ENCODE results near the gene KCNQ1. TPM values are rescaled to one million over a fixed set of nuclear protein-coding genes. Genes with fewer than 3 reads are reported as not detected.

Gene KCNQ1
- total RNA-seq, 1 experiment from 2014 or later: 1.0 TPM

DNA sequence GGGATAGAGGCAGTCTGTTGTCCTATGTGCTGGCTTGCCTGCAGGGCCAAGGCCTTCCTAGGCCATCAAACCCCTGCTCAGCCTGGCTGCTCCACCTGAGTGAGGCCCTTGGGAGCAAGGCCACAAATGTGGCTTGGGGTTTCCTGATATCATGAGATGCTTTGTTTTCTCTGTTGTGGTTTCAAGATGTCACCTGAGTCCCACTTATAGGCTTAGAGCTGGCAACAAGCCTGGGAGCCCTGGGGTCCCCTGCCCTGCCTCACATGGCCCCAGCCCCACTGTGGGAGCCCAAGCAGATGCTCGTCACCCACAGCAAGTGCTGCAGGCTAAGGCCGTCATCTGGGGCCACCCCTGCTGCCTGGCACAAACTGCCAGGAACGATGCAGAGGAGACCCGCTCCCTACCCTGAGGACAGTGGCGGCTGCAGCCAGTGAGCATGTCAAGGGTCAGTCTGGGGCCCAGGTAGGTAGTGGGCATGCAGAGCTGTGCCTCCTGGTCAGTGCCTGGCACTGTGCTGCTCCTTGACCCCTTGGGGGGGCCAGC, 330.3 kb downstream of the KCNQ1 start:
- H3K27me3 ChIP-seq (replicated peaks; ENCODE audit: control insufficient read depth, insufficient read depth, low read length): no peaks in the 10 kb centered on the region
- POLR2A ChIA-PET: no interaction called here

DNA sequence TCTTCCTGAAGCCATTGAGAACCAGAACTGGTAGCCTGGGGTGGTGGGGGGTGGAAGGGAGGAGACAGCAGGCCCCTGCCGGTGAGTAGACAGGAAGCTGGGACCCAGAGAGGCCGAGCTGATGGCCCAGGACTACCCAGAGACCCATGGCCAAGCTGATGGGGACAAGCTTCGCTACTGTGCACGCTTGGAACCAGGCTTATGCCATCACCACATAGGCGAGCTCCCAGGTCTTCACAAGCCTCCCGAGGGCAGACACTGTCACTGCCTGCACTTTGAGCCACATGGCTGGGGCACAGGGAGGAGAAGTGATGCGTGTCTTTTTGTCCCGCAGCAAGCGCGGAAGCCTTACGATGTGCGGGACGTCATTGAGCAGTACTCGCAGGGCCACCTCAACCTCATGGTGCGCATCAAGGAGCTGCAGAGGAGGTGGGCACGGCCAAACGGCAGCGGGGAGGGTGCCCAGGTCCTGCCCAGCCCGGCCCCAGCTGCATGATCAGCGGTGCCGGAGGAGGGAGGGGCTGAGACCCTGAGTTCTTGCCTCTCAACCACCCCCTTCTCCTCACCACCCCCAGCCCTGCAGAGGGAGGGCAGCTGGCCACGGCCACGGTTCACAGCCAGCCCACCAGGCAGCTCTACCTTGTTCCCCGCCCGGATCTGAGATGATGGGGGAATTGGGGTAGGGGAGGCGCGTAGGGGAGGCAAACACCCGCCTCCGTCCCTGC, 331.0 kb downstream of the KCNQ1 start:
- Histone ChIP-seq H3K4me1 (peaks cover 1% of the 10 kb centered on the region), H3K9me3 (no peaks in the 10 kb centered on the region), H3K36me3 (ENCODE audit: control insufficient read depth, insufficient read depth, low read length) (no peaks in the 10 kb centered on the region), H3K27me3 (replicated peaks; ENCODE audit: control insufficient read depth, insufficient read depth, low read length) (no peaks in the 10 kb centered on the region), H3K4me3 (ENCODE audit: low read depth, low read length) (no peak overlapping the region)
- H3K27ac Mint-ChIP-seq (ENCODE audit: unreplicated experiment): no peak overlapping the region
- no peak overlapping the region for H3K4me3 Mint-ChIP-seq (ENCODE audit: unreplicated experiment)
- no peaks in the 10 kb centered on the region for H3K27me3 Mint-ChIP-seq (ENCODE audit: insufficient read depth, unreplicated experiment)
- ChIA-PET CTCF (no interaction called here), POLR2A (no interaction called here)
- peak in 1 of 2 experiments; percentile 22 for DNase-seq
- no peaks in the 10 kb centered on the region for H3K36me3 Mint-ChIP-seq (ENCODE audit: insufficient read depth, unreplicated experiment)
- no TSS peak for BruUV-seq (replicated peaks)
- H3K9me3 Mint-ChIP-seq (ENCODE audit: unreplicated experiment): no peaks in the 10 kb centered on the region
- intact Hi-C loops (cut with micrococcal nuclease; ENCODE audit: unreplicated experiment): no loop called here
- TF ChIP-seq, protein P1, sequence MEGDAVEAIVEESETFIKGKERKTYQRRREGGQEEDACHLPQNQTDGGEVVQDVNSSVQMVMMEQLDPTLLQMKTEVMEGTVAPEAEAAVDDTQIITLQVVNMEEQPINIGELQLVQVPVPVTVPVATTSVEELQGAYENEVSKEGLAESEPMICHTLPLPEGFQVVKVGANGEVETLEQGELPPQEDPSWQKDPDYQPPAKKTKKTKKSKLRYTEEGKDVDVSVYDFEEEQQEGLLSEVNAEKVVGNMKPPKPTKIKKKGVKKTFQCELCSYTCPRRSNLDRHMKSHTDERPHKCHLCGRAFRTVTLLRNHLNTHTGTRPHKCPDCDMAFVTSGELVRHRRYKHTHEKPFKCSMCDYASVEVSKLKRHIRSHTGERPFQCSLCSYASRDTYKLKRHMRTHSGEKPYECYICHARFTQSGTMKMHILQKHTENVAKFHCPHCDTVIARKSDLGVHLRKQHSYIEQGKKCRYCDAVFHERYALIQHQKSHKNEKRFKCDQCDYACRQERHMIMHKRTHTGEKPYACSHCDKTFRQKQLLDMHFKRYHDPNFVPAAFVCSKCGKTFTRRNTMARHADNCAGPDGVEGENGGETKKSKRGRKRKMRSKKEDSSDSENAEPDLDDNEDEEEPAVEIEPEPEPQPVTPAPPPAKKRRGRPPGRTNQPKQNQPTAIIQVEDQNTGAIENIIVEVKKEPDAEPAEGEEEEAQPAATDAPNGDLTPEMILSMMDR (IDR thresholded peaks at IDR 0.05; ENCODE audit: insufficient read depth in 1 of 2, low read depth in 1 of 2, low read length in 1 of 2, severe bottlenecking in 1 of 2, unreplicated experiment in 1 of 2): no peak
- H3K4me1 Mint-ChIP-seq (ENCODE audit: low read depth, unreplicated experiment): no peaks in the 10 kb centered on the region

More for the DNA sequence above, 330.3 kb downstream of the KCNQ1 start:
- no TSS peak for BruUV-seq (replicated peaks)
- no peaks in the 10 kb centered on the region for H3K36me3 ChIP-seq (ENCODE audit: control insufficient read depth, insufficient read depth, low read length)
- intact Hi-C loops (cut with micrococcal nuclease; ENCODE audit: unreplicated experiment): no loop called here
- peak in 1 of 2 experiments; percentile 33 for DNase-seq
- no peak overlapping the region for H3K27ac Mint-ChIP-seq (ENCODE audit: unreplicated experiment)
- no peaks in the 10 kb centered on the region for H3K9me3 ChIP-seq
- CTCF ChIA-PET: no interaction called here
- H3K27me3 Mint-ChIP-seq (ENCODE audit: insufficient read depth, unreplicated experiment): no peaks in the 10 kb centered on the region
- H3K9me3 Mint-ChIP-seq (ENCODE audit: unreplicated experiment): no peaks in the 10 kb centered on the region
- no peaks in the 10 kb centered on the region for H3K4me1 Mint-ChIP-seq (ENCODE audit: low read depth, unreplicated experiment)
- no peaks in the 10 kb centered on the region for H3K4me1 ChIP-seq
- H3K36me3 Mint-ChIP-seq (ENCODE audit: insufficient read depth, unreplicated experiment): no peaks in the 10 kb centered on the region
- no peak overlapping the region for H3K4me3 ChIP-seq (ENCODE audit: low read depth, low read length)
- H3K4me3 Mint-ChIP-seq (ENCODE audit: unreplicated experiment): no peak overlapping the region
- TF ChIP-seq, protein P1 (IDR thresholded peaks at IDR 0.05; ENCODE audit: insufficient read depth in 1 of 2, low read depth in 1 of 2, low read length in 1 of 2, severe bottlenecking in 1 of 2, unreplicated experiment in 1 of 2): no peak

DNA sequence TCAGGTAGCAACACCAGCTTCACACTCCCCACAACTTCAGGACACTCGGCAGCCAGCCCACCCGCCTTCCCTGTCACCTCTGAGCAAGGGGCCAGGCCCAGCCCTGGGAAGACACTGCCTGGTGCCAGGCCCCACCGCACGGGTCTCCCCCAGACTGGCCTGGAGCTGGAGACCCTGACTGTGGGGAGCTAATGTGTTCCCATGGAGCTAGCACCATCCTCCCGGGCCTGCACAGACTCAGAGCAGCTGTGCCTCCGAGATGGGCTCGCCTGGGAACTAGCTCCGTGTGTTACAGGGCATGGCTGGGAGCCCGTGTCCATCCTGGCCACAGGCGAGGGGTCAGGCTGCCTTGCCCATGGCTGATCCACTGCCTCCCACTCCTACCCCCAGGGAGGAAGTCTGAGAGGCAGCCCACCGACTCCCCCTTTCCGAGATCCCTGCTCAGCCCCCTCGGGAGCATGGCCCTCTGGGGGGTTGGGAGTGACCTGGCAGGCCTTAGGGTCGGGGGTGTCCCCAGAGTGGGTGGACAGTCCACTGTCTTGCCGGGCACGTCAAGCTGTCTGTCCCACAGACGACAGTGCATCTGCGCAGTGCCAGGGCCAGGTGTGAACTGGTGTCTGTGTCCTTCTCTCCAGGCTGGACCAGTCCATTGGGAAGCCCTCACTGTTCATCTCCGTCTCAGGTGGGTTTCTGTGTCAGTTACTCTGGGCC, 331.7 kb downstream of the KCNQ1 start:
- BruUV-seq (replicated peaks): no TSS peak
- Mint-ChIP-seq H3K36me3 (ENCODE audit: insufficient read depth, unreplicated experiment) (no peaks in the 10 kb centered on the region), H3K4me1 (ENCODE audit: low read depth, unreplicated experiment) (no peaks in the 10 kb centered on the region), H3K27ac (ENCODE audit: unreplicated experiment) (no peak overlapping the region), H3K4me3 (ENCODE audit: unreplicated experiment) (no peak overlapping the region), H3K9me3 (ENCODE audit: unreplicated experiment) (no peaks in the 10 kb centered on the region), H3K27me3 (ENCODE audit: insufficient read depth, unreplicated experiment) (no peaks in the 10 kb centered on the region)
- H3K9me3 ChIP-seq: no peaks in the 10 kb centered on the region
- TF ChIP-seq, protein P1 (IDR thresholded peaks at IDR 0.05; ENCODE audit: insufficient read depth in 1 of 2, low read depth in 1 of 2, low read length in 1 of 2, severe bottlenecking in 1 of 2, unreplicated experiment in 1 of 2): no peak
- ChIA-PET POLR2A (no interaction called here), CTCF (no interaction called here)
- DNase-seq: peak in 1 of 2 experiments; percentile 29
- H3K27me3 ChIP-seq (replicated peaks; ENCODE audit: control insufficient read depth, insufficient read depth, low read length): no peaks in the 10 kb centered on the region
- intact Hi-C loops (cut with micrococcal nuclease; ENCODE audit: unreplicated experiment): no loop called here
- H3K4me1 ChIP-seq: peaks cover 7% of the 10 kb centered on the region
- no peak overlapping the region for H3K4me3 ChIP-seq (ENCODE audit: low read depth, low read length)
- no peaks in the 10 kb centered on the region for H3K36me3 ChIP-seq (ENCODE audit: control insufficient read depth, insufficient read depth, low read length)

All from Caco-2 (cell line).